Measurements from ENCODE around the gene NCOA1.
A peak's percentile ranks its signal among the peaks of the same experiment; 100 is the strongest.
"Not testable (repeated sequence)": the region's sequence is repeated elsewhere in the genome, so short reads cannot be mapped to it uniquely, and the experiment has no call there.

Gene NCOA1

DNA sequence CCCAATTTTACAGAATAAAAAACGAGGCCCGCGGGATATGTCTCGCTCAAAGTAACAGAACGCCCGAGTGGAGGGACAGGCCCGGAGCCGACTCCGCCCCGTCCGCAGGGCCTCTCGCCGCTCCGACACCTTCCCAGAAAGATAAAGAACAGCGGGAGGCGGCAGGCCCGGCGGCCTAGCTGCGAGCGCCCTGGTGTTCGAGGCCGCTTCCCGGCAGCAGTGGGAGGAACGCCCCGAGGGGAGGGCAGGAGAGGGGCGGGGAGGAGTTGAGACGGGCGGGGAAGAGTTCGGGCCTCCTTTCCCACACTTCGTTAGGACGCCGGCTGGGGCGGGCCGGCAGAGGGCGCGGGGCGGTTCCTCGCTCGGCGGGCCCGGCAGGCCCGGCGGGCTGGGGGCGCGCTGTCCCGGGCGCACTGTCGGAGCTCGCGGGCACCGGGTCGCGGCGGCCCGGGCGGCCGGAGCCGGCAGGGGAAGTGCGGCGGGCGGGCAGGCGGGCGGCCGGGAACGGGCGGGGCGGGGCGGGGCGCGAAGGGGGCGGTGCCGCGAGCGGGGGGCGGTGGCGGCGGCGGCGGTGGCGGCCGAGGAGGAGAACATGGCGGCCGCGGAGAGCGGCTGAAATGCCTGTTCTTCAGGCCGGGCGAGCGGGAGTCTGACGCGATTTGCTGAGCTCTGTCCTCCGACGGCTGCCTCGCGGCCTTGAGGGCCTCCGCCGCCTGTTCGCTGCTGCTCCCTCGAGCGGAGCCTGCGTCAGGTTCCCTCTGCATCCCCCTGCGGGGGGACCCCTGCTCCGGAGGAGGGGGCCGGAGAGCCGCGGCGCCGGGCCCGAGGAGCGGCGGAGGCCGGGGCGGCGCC is at the start of gene NCOA1:
Gene NCOA1 (plus strand): TSS at position 565 of the 852 bp plus-strand sequence. CDS start 167,424 bp downstream, outside the sequence.
- DNase-seq (ENCODE audit: low read depth): peak; percentile 65
- peak within 1 kb of the TSS; percentile 71 for H3K4me3 ChIP-seq (ENCODE audit: low read depth, low read length)

DNA sequence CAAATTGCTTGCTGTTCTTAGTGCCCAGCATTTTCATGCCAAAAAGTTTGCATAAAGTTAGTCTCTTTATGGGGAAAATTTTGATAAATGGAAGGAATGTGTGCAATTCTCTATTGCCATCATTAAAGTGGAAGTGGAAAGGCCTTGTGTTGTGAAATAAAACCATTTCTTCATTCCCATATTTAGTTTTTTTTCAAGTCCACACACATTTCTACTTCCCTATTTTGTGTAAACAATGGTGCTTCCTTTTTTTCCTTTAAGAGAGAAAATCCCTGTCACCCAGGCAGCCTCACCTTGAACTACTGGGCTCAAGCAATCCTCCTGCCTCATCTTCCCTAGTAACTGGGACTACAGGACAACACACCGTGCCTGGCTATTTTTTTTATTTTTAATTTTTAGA is 42.3 kb upstream of the NCOA1 start:
- no peak for DNase-seq (ENCODE audit: low read depth)
- H3K4me3 ChIP-seq (ENCODE audit: low read depth, low read length): no peak overlapping the region

GRCh38 chr2:24449344-24449743 is 41.7 kb upstream of the NCOA1 start:
- no peak overlapping the region for H3K4me3 ChIP-seq (ENCODE audit: low read depth, low read length)
- no peak for DNase-seq (ENCODE audit: low read depth)

- no peak for DNase-seq (ENCODE audit: low read depth)
- H3K4me3 ChIP-seq (ENCODE audit: low read depth, low read length): no peak overlapping the region
Measured at GRCh38 chr2:24451805-24452501, 39.1 kb upstream of the NCOA1 start.

- H3K4me3 ChIP-seq (ENCODE audit: low read depth, low read length): no peak overlapping the region
- no peak for DNase-seq (ENCODE audit: low read depth)
Measured at GRCh38 chr2:24452502-24452885, 38.6 kb upstream of the NCOA1 start.

DNA sequence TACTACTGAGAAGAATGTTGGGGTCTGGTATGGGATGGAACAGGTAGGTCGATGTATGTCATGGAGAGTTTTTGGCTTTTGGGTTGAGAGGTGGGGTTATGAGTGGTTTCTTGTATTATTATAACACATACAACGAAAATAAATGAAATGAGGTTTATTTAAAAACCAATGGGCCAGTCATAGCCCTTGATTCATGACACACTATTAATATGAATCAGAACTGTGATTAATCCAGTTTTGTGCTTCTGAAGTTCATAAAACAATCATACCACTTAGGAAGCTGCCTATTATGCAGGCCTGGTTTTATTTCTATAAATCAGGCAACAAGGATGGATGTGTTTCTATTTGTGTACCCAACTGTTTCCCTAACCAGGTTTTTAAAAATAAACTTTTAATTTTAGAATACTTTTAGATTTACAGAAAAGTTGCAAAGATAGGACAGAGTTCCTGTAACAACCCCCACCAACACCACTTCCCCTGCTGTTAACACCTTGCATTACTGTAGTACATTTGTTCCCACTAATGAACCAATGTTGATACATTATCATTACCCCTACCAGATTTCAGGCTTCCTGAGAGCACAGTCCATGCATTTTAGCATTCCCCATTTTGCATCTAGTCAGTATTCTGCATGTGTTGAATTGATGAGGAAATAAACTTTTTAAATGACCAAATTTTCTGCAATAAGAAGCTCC is 37.5 kb upstream of the NCOA1 start:
- peak overlapping the region; percentile 39 for H3K4me3 ChIP-seq (ENCODE audit: low read depth, low read length)

GRCh38 chr2:24454294-24454693 is 36.8 kb upstream of the NCOA1 start:
- no peak for DNase-seq (ENCODE audit: low read depth)
- peak overlapping the region; percentile 39 for H3K4me3 ChIP-seq (ENCODE audit: low read depth, low read length)

More for the DNA sequence above, 37.5 kb upstream of the NCOA1 start:
- DNase-seq (ENCODE audit: low read depth): no peak

DNA sequence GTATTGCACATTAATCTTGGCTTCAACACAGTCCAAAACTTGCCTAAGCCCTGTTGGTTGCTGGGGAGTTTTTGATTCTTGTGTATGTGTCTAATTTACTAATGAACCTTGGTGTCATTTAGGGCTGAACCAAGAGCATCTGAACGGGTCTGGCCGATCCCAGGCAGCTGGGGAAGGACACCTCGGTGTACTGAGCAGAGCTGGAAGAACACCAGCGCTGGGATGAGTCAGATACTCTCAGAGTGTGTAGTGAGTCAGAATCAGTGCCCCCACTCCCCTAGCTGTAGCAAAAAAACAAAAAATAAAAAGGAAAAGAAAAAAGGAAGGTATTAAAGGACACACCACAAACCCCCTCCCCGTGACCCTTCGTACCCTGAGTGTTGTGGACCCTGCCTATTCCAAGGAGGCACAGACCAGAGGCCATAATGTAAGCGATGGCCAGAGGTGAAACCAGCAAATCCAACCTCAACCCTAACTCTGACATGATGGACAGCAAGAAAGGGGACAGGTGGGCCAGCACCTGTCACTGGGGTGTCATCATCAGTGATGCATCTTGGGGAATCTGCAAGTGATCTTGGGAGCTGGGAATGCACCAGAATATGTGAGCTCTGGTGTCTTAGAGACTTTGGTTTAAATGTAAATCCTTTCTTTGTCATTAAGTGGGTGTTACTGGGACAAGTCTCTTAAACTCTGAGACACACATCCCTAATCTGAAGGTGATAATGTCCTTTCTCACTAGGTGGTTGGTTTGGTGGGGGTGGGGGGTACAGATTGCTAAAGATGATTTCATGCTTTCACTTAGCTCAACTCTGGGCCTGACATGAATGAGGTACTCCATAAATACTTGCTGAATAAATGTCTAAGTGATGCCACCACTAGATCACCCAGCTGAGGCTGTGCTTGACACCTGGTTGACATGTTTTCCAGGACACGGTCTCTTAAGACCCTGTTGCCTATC is 34.2 kb upstream of the NCOA1 start:
- DNase-seq (ENCODE audit: low read depth): peak; percentile 56
- no peak overlapping the region for H3K4me3 ChIP-seq (ENCODE audit: low read depth, low read length)

- no peak overlapping the region for H3K4me3 ChIP-seq (ENCODE audit: low read depth, low read length)
- no peak for DNase-seq (ENCODE audit: low read depth)
Measured at GRCh38 chr2:24457696-24458386, 33.2 kb upstream of the NCOA1 start.

DNA sequence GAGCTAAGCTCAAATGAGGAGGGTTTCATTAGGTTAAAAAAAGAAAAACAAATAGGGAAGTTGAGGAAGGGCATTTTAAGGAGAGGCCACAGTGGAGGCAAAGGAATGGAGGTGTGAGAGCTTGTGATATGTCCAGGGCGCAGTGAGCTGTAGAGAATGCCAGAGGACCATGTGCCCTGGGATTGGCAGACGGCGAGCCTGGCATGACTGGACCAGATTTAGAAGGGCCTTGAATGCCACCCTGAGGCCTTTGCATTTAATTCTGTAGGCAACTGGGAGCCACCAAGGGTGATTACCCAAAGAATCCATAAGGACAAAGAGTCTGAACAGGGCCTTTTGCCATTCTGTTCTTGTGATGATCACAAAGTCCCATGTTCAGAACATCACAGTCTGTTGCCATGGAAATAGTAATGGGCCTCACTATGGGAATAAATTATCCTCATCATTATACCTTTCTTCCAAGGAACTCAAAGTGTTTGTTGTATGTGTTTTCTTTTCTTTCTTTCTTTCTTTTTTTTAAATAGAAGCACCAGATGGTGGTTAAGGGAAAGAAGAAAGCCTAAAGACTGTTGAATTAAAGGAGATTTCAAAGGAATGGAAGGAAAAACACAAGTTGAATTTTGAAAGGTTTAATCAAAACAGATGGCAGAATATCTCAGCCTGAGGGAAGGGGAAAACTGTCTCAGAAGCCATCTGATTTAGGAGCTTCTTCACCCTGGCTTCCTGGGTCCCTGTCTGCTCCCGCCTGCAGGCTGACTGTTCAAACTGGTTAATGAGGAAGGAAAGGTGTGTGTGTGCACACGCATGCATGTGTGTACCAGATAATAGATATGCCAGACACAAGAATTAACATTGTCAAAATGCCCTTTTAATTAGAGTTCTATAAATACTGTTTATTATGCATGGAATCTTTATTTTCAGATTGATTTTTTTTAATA is 31.6 kb upstream of the NCOA1 start:
- no peak for DNase-seq (ENCODE audit: low read depth)
- H3K4me3 ChIP-seq (ENCODE audit: low read depth, low read length): no peak overlapping the region

DNA sequence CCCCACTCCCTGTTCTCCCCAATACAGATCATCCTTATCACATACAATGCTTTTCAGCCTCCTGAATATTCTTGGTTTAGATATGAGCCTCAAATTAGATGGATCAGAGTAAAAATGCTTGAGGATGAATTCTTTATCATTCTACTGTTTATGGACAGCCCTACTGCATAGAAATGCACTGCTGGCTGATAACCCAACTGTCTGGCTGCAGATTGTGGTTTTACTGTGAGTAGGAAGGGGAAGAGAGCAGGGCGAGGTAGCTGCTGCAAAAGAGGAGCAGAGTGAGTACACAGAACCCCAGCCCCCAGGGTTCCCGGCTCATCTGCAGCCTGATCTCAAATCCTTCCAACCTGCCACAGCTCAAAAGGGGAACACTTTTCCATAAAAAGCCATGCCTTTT is 29.4 kb upstream of the NCOA1 start:
- no peak overlapping the region for H3K4me3 ChIP-seq (ENCODE audit: low read depth, low read length)
- DNase-seq (ENCODE audit: low read depth): no peak

DNA sequence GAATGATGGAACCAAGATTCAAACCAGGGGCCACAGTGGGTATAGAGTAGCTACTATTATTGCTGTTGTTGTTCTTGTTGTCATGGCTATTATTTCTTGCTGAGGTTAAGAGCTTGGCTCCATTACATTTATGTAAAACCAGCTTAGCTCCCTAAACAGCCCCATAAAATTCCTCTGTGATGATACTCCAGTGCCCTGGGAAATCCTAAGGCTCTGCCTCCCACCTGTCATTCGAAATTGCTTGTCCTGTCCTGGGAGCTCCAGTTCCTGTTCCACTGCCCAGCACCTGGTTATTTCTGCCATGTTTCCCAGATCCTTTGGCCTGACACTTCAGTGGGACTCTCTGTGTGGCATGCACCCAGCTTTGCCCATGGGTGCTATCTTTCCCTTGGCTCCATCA is 27.8 kb upstream of the NCOA1 start:
- no peak overlapping the region for H3K4me3 ChIP-seq (ENCODE audit: low read depth, low read length)
- DNase-seq (ENCODE audit: low read depth): no peak

DNA sequence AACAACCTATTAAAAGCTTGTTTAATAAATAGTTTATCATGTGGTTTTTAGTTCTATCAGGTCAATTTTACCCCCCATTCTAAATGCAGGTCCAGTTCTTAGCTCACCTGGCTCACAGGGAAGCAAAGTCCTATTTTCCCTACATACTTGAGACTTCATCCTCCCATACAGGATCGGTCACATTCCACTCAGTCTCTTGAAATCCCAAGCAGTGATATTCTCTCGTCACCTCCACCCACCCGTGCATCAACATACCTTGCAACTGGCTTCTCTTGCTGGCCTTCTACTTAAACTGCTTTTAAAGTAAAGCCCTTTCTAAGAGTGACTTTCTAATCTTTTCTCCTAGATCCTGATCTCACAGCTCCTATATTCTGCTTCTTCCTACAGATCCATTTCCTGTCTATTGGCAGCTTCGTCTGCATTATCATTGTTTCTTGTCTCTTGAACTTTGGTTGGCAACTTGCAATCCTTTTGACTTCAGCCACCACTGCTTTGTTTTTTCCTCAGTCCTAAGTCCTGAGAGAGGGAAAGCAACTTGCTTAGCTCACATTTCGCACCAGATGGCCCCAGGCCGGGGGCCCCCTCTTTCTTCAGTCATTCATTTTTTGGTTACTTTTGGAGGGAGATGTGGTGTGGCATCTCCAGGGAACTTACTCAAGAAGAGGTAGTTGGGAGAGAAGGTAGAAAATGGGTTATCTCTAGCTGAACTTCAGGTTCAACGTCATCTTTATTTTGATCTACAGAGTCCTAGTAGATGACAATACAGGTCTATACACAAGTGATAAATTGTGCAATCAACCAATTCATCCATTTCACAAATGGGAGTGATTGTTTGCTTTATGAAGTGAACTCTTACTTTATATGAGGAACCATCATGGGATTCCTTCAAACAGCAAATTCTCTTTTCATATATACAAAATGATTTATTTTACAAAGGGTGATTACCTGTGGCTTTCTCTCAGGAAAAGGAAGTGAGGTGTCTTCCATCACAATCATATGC is 23.9 kb upstream of the NCOA1 start:
- DNase-seq (ENCODE audit: low read depth): no peak
- H3K4me3 ChIP-seq (ENCODE audit: low read depth, low read length): no peak overlapping the region

DNA sequence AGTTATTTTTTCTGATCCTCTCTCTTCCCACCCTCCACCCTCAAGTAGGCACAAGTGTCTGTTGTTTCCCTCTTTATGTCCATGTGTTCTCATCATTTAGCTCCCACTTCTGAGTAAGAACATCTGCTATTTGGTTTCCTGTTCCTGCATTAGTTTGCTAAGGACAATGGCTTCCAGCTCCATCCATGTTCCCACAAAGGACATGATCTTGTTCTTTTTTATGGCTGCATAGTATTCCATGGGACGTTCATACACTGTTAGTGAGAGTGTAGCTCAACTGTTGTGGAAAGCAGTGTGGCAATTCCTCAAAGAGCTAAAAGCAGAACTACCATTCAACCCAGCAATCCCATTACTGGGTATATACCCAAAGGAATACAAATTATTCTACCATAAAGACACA is 22.6 kb upstream of the NCOA1 start:
- DNase-seq (ENCODE audit: low read depth); H3K4me3 ChIP-seq (ENCODE audit: low read depth, low read length): not testable (repeated sequence)

DNA sequence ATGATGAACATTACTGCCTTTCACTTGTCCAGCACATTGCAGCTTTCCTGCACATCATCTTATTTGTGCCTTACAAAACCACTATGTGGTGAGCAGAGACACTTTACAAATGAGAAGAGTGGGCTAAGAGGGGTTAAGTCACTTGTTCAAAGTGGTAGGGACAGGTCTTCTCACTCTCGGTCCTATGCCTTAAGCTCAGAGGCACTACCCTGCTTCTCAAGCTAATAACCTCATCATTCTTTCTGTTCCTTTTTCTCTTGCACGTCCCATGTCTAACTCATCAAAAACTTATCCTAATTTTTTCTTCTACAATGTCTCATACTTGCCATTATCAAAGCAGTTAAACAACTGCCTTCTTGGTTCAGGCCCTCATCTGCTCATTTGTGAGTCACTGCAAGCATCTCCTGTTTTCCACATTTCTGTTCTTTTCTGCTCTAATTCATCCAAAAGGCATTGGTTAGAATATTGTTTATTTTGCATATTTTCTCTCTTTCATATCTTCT is 21.9 kb upstream of the NCOA1 start:
- H3K4me3 ChIP-seq (ENCODE audit: low read depth, low read length): no peak overlapping the region
- DNase-seq (ENCODE audit: low read depth): no peak

GRCh38 chr2:24471662-24472061 is 19.4 kb upstream of the NCOA1 start:
- no peak overlapping the region for H3K4me3 ChIP-seq (ENCODE audit: low read depth, low read length)
- no peak for DNase-seq (ENCODE audit: low read depth)

All from skeletal muscle cell (primary cell).